GM12873 (cell line): ENCODE results near the gene STX1A.

ENCODE experiments used
- TF ChIP-seq, protein P1 (sequence below): IDR thresholded peaks from 2 replicates; pipeline ENCODE4 v1.5.1; 2012; ENCODE audit warnings: low read depth, mild to moderate bottlenecking, moderate library complexity, low read length, control low read depth; ENCODE audit not compliant: insufficient read depth; ENCODE audit errors: missing control alignments

STX1A gene

DNA sequence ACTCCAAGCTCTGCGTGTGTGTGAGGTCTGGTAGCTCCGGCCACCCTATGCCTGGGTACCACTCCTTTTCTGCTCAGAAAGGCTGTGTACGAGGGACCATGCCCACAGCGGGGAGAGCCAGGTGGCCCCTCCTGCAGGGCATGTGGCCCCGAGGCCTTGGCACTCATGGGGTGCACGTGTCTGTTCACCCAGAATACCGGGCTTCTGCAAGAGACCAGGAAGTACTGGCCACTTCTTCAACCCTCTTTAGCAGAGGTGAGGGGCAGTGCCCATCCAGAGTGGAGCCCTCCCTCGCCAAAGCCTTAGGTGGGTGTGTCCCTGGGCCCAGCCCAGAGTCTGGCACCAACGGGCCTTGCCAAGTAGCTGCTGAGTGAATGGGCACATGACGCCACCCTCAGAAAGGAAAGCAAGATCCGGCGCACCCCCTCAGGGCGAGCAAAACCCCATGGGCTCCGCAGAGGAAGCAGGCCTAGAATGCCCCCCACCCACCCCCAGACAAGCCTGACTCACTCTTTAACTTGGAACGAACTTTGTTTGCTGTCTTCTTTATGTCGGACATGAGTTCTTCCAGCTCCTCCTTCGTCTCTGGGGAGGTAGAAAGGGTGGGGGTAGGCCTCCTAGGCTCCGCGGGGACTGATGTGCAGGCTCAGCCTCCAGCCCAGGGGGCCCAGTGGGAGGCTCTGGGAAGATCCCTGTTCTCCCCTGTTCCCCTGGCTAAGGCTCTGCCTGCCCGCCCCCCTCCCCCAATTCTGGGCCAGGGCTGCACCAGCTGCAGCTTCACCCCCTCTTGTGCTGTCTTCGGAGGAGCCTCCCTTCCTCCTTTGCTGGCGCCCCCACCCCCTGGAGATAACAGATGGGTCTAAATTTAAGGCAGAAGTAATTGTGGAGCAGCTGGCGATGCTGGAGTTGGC lies 14.6 kb downstream of the STX1A start:
- TF ChIP-seq, protein P1, sequence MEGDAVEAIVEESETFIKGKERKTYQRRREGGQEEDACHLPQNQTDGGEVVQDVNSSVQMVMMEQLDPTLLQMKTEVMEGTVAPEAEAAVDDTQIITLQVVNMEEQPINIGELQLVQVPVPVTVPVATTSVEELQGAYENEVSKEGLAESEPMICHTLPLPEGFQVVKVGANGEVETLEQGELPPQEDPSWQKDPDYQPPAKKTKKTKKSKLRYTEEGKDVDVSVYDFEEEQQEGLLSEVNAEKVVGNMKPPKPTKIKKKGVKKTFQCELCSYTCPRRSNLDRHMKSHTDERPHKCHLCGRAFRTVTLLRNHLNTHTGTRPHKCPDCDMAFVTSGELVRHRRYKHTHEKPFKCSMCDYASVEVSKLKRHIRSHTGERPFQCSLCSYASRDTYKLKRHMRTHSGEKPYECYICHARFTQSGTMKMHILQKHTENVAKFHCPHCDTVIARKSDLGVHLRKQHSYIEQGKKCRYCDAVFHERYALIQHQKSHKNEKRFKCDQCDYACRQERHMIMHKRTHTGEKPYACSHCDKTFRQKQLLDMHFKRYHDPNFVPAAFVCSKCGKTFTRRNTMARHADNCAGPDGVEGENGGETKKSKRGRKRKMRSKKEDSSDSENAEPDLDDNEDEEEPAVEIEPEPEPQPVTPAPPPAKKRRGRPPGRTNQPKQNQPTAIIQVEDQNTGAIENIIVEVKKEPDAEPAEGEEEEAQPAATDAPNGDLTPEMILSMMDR = no peak

DNA sequence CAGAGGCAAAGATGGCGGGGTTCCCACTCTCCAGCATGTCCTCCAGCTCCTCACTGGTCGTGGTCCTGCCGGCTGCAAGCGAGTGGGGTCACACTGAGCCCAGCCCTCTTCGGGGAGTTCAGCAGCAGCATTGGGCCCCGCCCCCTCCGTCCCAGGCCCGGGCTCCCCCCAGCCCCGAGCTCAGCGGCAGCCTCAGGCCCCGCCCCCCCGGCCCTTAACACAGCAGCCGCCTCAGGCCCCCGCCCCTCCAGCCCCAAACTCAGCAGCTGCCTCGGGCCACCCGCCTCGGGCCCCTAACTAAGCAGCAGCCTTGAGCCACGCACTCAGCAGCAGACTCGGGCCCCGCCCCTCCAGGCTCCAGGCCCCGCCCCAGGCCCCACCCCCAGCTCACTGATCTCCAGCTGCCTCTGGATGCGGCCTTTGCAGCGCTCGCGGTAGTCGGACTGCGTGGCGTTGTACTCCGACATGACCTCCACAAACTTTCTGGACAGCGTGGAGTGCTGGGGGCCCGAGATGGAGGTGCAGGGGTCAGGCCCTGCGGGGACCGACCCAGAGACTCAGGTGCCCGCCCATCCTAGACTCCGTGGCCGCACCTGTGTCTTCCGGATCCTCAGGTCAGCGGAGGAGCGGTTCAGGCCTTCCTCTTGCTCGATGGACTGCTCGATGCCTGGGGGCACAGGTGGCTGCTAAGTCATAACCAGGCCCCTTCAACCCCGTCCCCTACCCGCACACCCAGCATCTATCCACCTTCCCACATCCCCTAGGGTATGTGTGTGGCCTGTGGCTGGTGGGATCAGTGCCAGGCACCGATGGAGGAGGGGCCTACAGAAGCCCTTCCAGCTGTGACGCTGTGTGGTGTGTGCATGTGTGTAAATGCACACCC lies 15.5 kb downstream of the STX1A start:
- TF ChIP-seq, protein P1 = no peak

DNA sequence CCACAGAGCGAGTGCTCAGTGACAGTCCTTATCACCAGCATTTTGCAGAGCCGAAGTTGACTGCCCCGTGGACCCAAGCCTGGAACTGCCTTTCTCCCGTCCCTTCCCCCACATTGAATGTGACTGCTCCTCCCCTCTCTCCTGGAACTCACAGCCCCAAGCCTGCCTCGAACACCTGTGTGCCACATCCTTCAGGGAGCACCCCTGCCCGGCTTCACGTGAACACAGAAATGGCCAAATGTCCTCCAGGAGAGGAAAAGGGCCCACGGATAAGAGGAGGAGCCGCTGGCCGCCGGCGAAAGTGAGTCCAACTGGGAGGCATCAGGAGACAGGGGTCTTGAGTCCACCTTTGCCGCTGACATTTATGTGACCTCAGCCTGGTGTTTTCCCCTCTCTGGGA lies 16.2 kb downstream of the STX1A start:
- TF ChIP-seq, protein P1 = no peak

DNA sequence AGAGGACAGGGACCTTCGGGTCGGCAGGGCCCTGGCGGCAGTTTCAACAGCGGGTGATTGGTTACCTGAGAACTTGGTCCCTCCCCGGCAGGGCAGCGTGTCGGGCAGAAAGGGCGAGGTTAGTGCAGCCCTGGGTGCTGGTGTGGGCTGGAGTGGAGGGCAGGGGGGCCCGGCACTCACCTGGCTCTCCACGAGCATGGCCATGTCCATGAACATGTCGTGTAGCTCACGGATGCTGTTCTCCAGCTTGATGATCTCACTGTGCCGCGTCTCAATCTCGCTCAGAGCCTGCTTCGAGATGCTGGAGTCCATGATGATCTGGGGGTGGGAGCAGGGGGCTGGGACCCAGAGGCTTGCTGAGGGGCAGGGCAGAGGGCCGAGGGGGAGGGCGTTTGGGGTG lies 16.8 kb downstream of the STX1A start:
- TF ChIP-seq, protein P1 = no peak

DNA sequence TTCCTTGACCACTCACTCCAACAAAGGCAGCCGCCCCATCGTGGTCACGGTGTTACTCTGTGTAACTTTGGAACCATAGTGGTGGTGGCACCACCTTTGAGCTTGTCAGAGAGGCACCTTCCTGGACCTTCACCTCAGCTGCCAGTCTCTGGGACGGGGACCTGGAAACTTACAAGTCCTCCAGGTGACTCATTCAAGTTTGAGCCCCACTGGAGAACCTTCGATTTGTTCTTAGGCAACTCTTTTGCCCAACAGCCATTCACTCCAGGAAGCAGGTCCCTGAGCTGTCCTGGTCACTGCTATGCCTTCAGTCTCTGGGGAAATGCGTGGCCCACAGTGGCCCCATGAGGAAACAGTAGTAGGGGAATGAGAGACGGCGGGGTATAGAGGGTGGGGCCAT lies 17.2 kb downstream of the STX1A start:
- TF ChIP-seq, protein P1 = no peak

DNA sequence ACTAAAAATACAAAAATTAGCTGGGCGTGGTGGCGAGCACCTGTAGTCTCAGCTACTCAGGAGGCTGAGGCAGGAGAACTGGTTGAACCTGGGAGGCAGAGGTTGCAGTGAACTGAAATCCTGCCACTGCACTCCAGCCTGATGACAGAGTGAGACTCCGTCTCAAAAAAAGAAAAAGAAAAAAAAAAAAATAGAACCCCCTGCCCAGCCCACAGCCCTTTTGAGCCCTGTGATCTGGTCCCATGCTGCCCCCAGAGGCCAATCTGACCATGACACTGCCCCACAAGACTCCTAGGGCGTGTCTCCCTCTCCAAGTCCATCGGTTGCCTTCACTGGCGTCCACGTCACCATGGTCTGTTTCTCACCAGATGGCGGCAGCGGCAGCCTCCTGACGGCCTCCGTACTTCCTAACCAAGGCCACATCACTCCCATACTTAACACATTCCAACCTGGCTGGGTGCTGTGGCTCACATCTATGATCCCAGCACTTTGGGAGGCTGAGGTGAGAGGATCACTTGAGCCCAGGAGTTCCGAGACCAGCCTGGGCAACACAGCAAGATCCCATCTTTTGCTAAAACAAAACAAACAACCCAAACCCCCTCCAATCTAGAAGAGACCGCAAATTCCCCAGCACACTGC lies 18.0 kb downstream of the STX1A start:
- TF ChIP-seq, protein P1 = peak; percentile 67
